HG02588 (cell line): ENCODE data around the gene SH3PXD2A.

Source experiments
- ATAC-seq: cut with Tn5 transposase; IDR thresholded peaks from one replicate; pipeline ENCODE4 v1.9.1; 2021; ENCODE audit warnings: mild to moderate bottlenecking, moderate library complexity; ENCODE audit not compliant: unreplicated experiment

SH3PXD2A gene

DNA sequence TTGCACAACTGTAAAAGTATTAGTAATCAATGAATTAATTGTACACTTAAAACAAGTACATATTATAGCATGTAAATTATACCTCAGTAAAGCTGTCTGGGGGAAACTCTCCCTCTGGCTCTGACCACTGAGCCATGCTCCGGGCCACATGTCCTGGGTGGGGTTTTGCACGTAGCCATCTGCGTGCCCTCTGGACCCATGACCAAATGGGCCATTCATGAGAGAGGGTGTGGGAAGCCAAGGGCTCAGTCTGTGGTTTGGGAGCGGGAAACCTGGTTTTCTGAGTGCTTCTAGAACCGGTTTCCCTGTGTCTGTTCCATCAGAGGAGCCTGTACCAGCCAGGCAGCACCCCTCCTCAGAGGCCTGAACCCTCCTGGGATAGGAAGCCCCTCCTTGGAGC lies 143.2 kb downstream of the SH3PXD2A start:
- ATAC-seq = no peak

DNA sequence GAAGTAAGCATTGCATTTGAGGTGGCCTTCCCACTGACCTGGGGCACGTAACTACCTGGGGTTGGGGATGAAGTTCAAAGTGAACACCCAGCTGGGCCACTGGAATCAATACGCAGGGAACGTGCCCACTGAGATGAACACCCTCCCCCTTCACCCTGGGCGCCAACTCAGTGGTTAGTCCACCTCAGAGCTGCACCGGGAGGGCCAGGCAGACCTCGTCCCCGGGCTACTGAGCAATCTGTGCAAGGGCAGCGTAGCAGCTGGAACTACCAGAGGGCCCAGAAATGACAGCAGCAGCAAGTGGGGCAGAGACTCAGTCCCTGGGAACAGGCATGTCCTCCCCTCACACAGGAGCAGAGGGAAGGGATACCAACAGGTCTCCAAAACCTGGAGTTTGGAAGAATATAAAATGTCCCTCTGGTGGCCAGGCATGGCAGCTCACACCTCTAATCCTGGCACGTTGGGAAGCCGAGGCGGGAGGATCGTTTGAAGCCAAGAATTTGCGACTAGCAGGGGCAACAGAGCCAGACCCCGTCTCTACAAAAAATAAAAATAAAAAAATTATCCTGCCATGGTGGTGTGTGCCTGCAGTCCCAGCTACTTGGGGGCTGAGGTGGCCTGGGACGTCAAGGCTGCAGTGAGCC lies 143.9 kb downstream of the SH3PXD2A start:
- no peak for ATAC-seq

DNA sequence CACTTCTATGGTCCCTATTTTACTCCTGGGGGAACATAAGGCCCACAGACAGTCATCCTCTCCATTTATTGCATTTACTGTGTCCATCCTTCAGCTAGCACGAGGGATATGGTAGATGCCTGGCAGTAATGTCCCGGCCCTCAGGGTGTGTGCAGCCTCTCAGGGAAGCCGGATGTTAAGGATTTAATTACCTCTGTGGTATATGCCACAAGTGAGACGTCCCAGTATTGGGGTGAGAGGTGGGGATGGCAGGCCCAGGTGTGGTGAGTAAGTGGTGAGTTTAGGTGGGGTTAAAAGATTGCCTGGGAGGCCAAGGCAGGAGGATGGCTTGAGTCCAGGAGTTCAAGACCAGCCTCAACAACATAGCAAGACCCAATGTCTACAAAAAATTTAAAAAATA lies 144.9 kb downstream of the SH3PXD2A start:
- no peak for ATAC-seq

DNA sequence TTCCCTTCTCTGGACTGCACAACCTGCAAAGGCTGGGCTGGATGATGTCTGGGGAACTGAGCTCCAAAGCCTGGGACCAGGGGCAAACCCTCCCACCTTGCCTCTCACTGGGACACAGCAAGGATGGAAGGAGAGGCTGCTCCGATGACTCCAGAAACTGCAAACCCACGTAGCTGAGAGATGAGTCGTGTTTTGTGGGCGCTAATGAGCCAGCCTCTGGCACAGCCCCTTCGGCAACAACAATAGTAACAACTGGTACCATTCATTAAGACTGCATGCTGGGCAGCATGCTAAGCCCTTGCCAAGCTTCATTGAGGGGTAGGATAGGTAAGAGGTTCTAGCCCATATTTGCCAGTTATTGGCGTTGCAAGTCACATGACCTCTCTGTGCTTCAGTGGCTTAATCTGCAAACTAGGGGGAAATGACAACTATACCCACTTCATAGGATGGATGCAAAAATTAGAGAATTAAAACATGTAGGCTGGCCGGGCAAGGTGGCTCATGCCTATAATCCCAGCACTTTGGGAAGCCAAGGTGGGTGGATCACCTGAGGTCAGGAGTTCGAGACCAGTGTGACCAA lies 145.9 kb downstream of the SH3PXD2A start:
- ATAC-seq = no peak

DNA sequence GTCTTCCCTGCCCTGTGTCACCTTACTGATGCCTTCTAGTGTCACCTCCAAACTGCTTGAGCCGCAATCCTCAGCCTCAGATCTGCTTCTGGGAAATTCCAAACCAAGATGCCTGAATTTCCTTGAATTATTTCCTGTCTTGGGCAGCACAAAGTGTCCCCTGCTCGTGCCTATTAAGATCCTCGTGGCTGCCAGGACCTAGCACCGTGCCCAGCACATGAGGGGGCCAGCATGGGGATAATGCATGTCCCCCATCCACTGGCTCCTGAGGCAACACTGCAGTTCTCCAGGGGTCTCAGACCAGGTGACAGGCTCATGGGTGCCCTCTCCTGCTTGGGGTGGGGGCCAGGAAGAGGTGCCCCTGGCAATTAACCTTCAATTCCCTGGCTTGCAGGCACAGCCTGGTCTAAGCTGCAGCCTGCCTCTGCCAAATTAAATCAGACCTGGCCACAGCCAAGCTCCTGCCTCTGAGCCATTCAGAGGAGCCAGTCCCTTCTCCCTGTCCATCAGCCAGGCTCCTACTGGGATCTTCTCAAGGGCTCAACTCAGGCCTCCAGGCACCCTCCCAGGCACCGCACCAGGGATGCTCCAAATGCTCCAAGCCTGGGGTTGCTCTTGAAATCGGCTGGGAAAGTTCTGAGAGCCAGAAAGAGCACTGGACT lies 146.6 kb downstream of the SH3PXD2A start:
- ATAC-seq = no peak

DNA sequence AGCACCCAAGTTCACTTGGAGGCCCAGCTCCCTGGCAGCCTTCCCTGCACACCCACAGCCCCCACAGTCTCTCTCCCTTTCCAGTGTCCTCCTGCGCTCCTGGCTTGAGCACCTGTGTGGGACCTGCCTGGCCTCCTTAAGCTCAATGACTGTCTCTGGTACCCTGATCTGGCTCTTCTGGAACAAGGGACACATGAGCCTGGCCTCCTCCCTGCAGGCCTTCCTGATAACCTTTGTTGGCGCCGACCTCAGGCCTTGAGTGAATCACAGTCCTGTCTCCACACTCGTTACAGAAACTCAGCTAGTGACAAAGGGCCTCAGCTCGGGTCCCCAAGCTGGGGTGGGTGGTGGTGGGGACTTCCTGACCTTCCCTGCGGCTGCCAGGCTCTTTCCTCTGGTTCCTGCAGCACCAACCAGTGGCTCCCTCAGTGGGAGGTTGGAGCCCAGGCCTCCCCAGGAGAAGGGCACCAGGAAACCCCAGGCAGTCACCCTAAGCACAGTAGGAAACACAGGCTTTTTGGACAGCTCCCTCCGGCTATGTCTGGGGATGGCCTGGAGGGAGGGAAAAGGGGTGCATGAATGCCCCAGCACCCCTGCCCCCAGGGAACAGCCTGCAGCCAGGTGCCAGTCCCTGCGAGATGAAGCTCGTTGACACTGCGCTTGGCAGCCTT lies 147.3 kb downstream of the SH3PXD2A start:
- no peak for ATAC-seq

DNA sequence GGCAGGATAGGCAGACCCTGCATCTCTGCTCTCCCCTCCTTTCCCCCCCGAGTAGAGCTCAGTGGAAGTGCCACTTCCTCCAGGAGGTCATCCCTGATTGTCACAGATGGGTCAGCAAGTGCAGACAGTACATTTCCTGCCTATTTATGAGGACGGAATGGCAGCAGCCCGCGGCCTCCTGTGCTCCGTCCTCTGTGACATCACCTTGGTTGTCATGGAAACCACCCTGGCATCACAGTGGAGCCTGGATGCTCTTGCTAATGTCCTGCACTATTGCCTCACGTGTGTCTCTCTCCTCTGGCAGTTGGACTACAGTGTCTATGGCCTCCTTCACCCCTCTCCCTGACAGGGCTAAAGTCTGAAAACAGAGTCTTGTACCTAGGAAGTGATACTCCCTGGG lies 148.6 kb downstream of the SH3PXD2A start:
- no peak for ATAC-seq

DNA sequence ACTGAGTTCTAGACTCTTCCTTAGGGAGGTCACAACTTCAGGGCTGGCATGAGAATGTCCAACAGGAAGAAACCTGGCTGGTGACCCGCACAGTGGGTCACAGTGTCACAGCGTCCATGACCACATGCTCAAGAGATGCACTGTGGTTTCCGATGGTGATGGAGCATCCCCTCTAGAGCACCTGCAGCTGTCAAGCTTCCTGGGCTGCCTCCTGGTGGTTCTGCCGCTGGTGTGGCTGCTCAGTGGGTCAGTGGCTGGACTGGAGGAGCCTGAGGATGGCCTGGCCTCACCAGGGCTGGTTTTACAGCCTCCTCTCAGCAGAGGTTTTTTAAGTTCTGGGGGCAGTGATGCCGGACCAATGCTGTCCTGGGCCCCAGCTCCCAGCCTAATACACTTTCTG lies 149.3 kb downstream of the SH3PXD2A start:
- ATAC-seq = no peak

DNA sequence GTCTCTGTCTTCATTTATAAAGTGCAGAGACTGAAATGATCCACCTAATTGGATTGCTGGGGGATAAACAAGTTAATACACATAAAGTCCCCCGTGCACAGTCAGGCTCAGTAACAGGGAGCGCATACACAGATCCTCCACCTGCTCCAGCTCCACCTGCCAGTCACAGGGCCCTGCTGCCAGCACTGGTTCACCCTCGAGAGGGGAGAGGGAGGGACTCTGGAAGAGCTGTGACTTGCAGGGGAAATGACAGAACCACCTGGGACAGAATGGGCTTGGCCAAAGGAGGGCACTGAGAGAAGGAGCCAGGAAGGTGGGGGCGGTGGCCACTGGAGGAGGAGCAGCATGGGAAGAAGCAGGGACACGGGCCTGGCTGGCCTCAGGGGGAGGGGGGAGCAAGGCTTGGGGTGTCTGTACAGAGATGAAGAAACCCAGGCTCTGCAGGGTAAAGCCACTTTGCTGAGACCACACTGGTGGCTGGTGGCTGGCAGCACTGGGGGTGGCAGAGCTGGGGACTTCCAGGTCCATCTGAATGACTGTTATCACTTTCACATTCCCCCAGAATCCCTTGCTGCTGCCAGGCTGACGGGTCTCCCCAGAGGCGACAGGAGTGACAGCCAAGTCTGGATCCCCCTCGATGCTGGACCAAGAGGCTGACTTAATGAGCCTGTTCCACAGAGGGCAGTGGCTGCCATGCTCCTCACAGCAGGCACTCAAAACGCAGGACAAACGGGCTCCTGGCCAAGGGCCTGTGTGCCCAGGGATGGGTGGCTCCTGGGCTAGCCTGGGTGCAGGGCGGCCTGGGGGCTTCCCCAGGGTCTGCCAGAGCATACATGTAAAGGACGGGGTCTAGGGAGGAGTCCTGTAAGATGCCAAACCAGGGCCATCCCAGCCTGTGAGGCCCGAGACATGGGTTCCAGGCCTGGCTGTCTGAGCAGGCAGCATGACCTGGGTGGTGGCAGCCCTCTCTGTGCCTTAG lies 151.1 kb downstream of the SH3PXD2A start:
- ATAC-seq = no peak

DNA sequence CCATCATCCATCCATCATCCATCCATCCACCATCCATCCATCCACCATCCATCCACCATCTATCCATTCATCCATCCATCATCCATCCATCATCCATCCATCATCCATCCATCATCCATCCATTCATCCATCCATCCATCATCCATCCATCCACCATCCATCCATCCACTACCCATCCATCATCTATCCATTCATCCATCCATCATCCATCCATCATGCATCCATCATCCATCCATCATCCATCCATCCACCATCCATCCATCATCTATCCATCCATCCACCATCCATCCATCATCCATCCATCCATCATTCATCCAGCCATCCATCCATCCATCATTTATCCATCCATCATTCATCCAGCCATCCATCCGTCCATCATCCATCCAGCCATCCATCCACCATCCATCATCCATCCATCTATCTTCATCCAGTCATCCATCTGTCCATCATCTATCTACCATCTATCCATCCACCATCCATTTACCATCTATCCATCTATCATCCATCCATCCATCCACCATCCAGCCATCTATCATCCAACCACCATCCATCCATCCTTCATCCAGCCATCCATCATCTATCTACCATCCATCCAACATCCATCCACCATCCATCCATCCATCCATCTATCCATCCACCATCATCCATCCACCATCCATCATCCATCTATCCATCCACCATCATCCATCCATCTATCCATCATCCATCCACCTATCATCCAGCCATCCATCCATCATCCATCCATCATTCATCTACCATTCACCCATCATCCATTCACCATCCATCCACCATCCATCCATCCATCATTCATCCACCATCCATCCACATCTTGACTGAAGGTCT lies 153.8 kb downstream of the SH3PXD2A start:
- ATAC-seq = no peak

DNA sequence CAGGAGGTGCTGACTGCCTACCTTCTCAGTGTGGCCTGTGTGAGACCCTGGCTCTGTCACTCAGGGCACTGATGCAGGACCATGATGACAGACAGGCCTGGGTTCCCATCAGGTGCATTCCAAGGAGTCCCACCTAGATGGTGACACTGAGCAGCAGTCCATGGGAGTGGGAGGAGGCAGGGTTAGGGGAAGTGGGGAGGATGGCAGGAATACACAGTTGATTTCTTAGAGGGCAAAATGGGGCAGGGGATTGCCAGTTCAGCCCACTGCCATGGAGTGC lies 155.0 kb downstream of the SH3PXD2A start:
- ATAC-seq = no peak

DNA sequence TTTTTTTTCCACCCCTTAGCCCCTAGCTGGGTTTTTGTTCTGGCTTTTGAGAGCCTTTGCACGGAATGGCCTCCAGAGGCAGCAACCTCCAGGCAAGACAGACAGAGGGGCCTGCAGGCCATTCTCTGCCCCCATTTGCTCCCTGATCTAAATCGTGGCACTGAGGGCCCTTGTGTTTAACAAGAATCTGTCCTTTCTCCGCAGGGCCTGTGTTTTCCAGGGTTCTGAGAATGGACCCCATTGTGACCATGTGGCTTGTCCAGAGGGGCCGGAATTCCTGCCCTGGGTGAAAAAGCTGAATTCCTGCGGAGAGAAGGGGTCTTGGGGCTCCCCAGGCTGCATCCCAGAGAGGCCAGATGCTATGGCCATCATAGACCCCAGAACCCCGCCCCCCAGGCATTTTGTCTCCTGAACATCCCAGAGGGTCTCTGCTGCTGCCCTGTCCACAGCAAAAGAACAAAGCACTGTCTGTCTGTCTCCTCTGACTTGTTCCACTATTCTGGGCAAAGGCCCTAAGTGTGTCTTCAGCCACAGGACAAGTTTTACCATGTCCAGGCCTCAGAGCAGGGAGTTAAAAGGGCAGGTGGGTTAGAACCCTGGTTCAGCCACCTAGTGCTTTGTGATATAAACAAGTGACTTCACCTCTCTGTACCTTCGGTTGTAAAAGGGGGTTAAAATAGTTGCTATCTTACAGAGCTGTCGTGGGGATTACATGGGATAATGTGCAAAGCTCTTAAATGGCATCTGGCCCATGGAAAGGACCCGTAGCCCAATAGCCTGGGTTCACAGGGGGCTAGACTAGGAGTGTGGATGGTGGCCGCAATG lies 155.6 kb downstream of the SH3PXD2A start:
- ATAC-seq = no peak

DNA sequence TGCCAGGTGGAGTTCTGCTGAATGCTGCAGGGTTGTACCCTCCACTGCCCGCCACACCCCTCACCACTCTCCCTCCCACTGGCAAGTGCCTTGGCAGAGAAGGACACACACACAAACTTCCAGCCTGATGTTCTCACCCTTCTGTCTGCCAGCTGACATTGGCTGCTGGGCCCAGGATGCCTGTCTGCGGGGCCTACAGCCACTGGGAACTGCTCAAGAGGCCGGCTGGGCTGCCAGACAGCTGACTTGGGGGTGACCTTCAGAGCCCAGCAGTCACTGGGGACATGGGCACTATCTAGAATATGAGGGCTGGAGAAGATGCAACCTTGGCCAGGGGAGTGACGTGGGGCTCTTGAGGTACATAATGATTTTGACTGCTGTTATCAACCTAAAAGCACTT lies 157.1 kb downstream of the SH3PXD2A start:
- no peak for ATAC-seq

DNA sequence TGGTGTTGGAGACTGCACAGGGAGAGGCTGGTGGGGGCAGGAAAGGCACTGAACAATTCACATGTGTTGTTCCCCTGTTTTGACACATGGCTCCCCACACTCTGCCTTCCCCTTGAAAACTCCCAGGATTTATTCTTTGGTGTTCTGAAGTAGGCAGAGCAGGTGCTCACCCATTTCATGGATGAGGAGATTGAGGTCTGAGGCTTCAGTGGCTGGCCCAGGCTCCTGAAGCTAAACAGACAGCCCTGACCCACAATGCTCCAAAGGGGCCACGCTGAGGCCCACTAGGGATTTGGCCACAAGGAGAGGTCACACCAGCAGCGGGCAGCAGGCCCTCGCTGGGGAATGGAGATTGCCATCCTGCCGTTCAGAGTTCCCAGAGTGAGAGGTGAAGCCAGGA lies 157.6 kb downstream of the SH3PXD2A start:
- ATAC-seq = no peak

DNA sequence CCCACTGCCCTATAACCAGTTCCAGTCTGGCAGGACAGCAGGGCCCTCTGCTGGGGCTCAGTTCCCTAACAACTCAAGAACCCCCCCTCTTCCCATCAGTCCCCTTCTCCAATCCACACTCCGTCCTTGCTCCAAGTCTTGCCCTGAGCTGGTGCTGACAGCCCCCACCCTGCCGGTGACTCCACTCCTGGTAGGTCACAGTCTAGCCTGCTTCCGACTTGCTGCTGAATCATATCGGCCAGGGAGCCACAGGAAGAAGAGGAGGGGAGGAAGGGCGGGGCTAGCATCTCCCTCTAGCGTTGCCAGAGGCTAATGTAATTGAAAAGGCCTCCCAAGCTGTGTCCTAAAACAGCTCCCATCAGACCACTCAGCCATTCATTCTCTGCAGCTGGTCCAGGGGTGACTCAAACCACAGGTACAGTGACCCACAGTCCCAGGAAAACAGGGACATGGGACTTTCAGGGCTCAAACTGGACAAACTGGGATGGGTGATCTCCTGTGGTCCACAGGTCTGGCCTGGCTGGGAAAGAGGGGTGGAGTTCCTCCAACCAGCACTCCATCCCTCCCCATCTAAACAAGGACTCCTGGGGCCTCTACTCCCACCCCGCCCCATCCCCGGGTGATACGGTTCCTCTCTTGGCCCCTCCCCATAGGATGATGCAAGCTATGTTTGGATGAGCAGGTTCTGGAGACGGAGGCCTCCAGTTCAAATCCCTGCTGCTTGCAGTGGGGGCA lies 158.8 kb downstream of the SH3PXD2A start:
- ATAC-seq = no peak

DNA sequence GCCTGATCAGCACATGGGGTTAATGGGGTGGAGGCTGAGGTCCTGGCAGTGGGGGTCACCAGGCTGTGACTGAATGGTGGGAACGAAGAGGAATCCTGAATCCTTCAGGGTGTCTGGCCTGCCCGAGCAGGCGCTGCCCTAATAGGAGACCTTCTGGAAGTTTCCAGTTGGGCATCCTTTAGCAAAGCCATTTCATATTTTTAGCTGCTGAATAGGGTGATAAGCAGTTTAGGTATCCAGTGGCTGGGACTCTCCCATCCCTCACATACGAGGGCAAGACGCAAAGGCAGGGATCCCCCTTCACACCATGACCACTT lies 159.3 kb downstream of the SH3PXD2A start:
- ATAC-seq = no peak

DNA sequence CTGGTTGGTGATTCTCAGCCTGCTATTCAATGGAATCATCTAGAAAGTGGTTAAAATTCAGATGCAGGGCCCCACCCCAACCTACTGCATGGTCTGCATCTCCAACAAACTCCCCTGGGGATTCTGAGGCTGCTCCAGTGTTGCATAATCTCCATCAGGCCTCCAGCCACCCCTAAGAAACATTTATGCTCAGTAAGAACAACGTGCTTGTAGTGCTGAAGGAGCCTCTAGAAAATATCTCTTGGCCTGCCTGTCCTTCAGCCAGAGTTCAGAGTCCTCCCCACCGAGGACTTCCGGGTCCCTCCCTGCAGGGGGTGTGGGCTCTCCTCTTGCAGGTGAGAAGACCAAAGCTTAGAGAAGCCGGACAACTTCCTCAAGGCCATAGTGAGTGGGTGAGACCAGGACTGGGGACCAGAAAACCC lies 159.8 kb downstream of the SH3PXD2A start:
- ATAC-seq = no peak

DNA sequence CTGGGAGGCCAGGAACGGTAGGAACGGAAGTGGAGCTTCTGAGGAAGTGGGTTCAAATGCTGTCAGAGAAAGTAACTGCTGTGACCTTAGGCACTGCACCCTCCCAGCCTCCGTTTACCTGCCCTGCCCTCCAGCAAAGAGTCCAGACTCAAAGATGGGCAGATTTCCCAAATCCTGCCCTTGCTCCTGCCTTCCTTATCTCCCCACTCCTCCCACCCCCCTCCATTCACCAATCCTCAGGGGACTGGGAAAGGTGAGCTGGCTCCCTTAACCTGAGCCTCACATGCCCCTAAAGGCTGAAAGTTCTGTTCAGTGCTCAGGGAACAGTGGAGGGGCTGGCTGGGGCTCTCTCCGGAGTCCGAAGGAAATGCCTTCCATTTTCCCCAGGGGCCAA lies 161.6 kb downstream of the SH3PXD2A start:
- ATAC-seq = no peak
